ENCODE results near the gene COX5A. TPM values are rescaled to one million over a fixed set of nuclear protein-coding genes. Genes with fewer than 3 reads are reported as not detected.

Gene COX5A
- total RNA-seq, 1 donor from 2014 or later = 248 TPM

DNA sequence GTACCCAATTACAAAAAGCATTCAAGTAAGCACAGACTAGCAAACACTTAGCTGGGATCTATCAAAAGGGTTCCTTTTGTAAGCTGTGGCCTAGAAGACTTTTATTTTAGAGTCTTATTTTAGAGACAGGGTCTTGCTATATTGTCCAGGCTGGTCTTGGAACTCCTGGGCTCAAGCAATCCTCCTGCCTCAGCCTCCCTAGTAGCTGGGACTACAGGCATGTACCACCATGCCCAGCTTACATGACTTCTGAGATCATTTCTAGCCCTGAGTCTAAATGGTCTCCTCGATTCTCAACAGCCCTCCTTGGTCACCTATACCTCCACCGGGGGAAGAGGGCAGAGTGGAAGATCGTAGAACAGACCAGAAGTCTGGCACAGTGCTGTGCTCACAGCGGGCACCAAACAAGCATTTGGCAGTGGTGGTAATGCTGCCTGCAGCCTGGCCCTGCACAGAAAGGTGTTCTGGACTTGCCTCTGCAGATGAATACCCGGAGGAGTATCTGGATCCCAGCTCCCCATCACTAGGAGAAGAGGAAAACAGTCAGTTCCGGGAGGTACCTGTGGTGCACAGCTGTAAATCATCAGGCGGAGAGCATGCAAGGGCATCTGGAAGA, 33.6 kb downstream of the COX5A start:
- DNase-seq (ENCODE audit: extremely low spot score, unreplicated experiment) = no peak
- peak overlapping the region; percentile 98 for H3K4me3 Mint-ChIP-seq
- no peak for TF ChIP-seq CTCF (conservative IDR thresholded peaks at IDR 0.05)
- no peaks in the 10 kb centered on the region for H3K9me3 Mint-ChIP-seq
- peaks cover 20% of the 10 kb centered on the region for H3K4me1 Mint-ChIP-seq (ENCODE audit: unreplicated experiment)
- H3K36me3 Mint-ChIP-seq = peaks cover 26% of the 10 kb centered on the region
- peak overlapping the region; percentile 52 for H3K27ac Mint-ChIP-seq
- H3K27me3 Mint-ChIP-seq = no peaks in the 10 kb centered on the region

- Mint-ChIP-seq H3K27ac (peak overlapping the region; percentile 52), H3K4me3 (peak overlapping the region; percentile 48), H3K4me1 (ENCODE audit: unreplicated experiment) (peaks cover 20% of the 10 kb centered on the region), H3K27me3 (no peaks in the 10 kb centered on the region), H3K9me3 (no peaks in the 10 kb centered on the region), H3K36me3 (peaks cover 20% of the 10 kb centered on the region)
- no peak for DNase-seq (ENCODE audit: extremely low spot score, unreplicated experiment)
- no peak for TF ChIP-seq CTCF (conservative IDR thresholded peaks at IDR 0.05)
These were observed 34.2 kb downstream of the COX5A start for GRCh38 chr15:74903676-74904075.

- TF ChIP-seq CTCF (conservative IDR thresholded peaks at IDR 0.05) = no peak
These were observed 35.4 kb downstream of the COX5A start for GRCh38 chr15:74902295-74903075.

GRCh38 chr15:74901612-74902063, 36.2 kb downstream of the COX5A start:
- no peak for DNase-seq (ENCODE audit: extremely low spot score, unreplicated experiment)
- peak overlapping the region; percentile 30 for H3K4me3 Mint-ChIP-seq
- peaks cover 20% of the 10 kb centered on the region for H3K4me1 Mint-ChIP-seq (ENCODE audit: unreplicated experiment)
- H3K9me3 Mint-ChIP-seq = no peaks in the 10 kb centered on the region
- no peaks in the 10 kb centered on the region for H3K27me3 Mint-ChIP-seq
- peak overlapping the region; percentile 84 for H3K27ac Mint-ChIP-seq
- peak; percentile 98 for TF ChIP-seq CTCF (conservative IDR thresholded peaks at IDR 0.05)
- H3K36me3 Mint-ChIP-seq = peaks cover 20% of the 10 kb centered on the region

More at GRCh38 chr15:74902295-74903075, 35.4 kb downstream of the COX5A start:
- Mint-ChIP-seq H3K27ac (peak overlapping the region; percentile 84), H3K4me3 (peak overlapping the region; percentile 30), H3K4me1 (ENCODE audit: unreplicated experiment) (peaks cover 20% of the 10 kb centered on the region), H3K9me3 (no peaks in the 10 kb centered on the region), H3K27me3 (no peaks in the 10 kb centered on the region), H3K36me3 (peaks cover 20% of the 10 kb centered on the region)
- no peak for DNase-seq (ENCODE audit: extremely low spot score, unreplicated experiment)

GRCh38 chr15:74897300-74897701, 40.6 kb downstream of the COX5A start:
- H3K9me3 Mint-ChIP-seq = no peaks in the 10 kb centered on the region
- H3K36me3 Mint-ChIP-seq = peaks cover 10% of the 10 kb centered on the region
- TF ChIP-seq CTCF (conservative IDR thresholded peaks at IDR 0.05) = no peak
- no peak for DNase-seq (ENCODE audit: extremely low spot score, unreplicated experiment)
- peaks cover 5% of the 10 kb centered on the region for H3K4me1 Mint-ChIP-seq (ENCODE audit: unreplicated experiment)
- no peak overlapping the region for H3K4me3 Mint-ChIP-seq
- H3K27me3 Mint-ChIP-seq = no peaks in the 10 kb centered on the region
- no peak overlapping the region for H3K27ac Mint-ChIP-seq

Measured in type B pancreatic cell (in vitro differentiated cells).